H1 (cell line): Measurements from ENCODE around the gene OPCML. TPM values are rescaled to one million over a fixed set of nuclear protein-coding genes. Genes with fewer than 3 reads are reported as not detected.

Experiments used
- CTCF ChIA-PET: fragments of 300-600 bp; sonication (Branson Sonifier 250); formaldehyde crosslinking; loops from one replicate; lab custom pipeline; 2021; ENCODE audit not compliant: partially characterized antibody; lab: Charles Lee
- POLR2A ChIA-PET: fragments of 300-600 bp; sonication (Branson Sonifier 250); formaldehyde crosslinking; loops from one replicate; lab custom pipeline; 2021; ENCODE audit warnings: inconsistent platforms; ENCODE audit not compliant: partially characterized antibody; lab: Charles Lee
- DNase-seq, 2 experiments: peaks; one replicate each; pipeline versions ENCODE4 v3.0.0 to v3.0.0-alpha.2; 2010 to 2022; ENCODE audit warnings: low spot score in 2 of 2, low read depth in 1 of 2, mixed read lengths in 1 of 2
- FAIRE-seq: peaks from 2 replicates; lab custom pipeline; 2011; peaks lifted over from hg19 to GRCh38; lab: Jason Lieb, UNC
- H2AFZ ChIP-seq: 2 replicates; pipeline ENCODE4 v1.8.1; 2012; ENCODE audit warnings: low read length, inconsistent platforms
- H2AK5ac ChIP-seq: 2 replicates; pipeline ENCODE4 v1.6.1; 2013; ENCODE audit warnings: low read depth, low read length
- H2BK120ac ChIP-seq: replicated peaks from 2 replicates; pipeline ENCODE3; 2013; ENCODE audit warnings: low read depth, low read length, inconsistent platforms
- H2BK12ac ChIP-seq: 2 replicates; pipeline ENCODE4 v1.6.1; 2013; ENCODE audit warnings: low read depth, low read length
- H2BK15ac ChIP-seq: 2 replicates; pipeline ENCODE4 v1.6.1; 2013; ENCODE audit warnings: low read length
- H2BK20ac ChIP-seq: 2 replicates; pipeline ENCODE4 v1.6.1; 2013; ENCODE audit warnings: low read length
- H2BK5ac ChIP-seq: 2 replicates; pipeline ENCODE4 v1.6.1; 2013; ENCODE audit warnings: low read depth, low read length
- H3K14ac ChIP-seq: 2 replicates; pipeline ENCODE4 v1.6.1; 2013; ENCODE audit warnings: inconsistent platforms; ENCODE audit not compliant: insufficient read length
- H3K18ac ChIP-seq: 2 replicates; pipeline ENCODE4 v1.6.1; 2013; ENCODE audit warnings: low read length; ENCODE audit errors: extremely low read depth
- H3K23ac ChIP-seq: 2 replicates; pipeline ENCODE4 v1.6.1; 2013; ENCODE audit warnings: inconsistent platforms; ENCODE audit not compliant: insufficient read length
- H3K23me2 ChIP-seq: 2 replicates; pipeline ENCODE4 v1.6.1; 2013; ENCODE audit warnings: low read depth, low read length
- H3K27ac ChIP-seq: 2 replicates; pipeline ENCODE4 v1.6.1; 2011; ENCODE audit warnings: low read depth, low read length, inconsistent platforms
- H3K27me3 ChIP-seq, 4 experiments: replicated peaks in 1 of 4; 1 replicate in 1 of 4; 2 replicates in 3 of 4; pipeline versions ENCODE4 v1.6.1 to v1.8.1; 2011 to 2013; ENCODE audit warnings: low read length in 3 of 4, mild to moderate bottlenecking in 3 of 4, inconsistent platforms in 2 of 4, mixed read lengths in 2 of 4, moderate library complexity in 1 of 4; ENCODE audit not compliant: control insufficient read depth in 3 of 4, insufficient read depth in 3 of 4; ENCODE audit errors: extremely low read depth in 1 of 4
- H3K36me3 ChIP-seq, 4 experiments: 2 replicates each; pipeline versions ENCODE4 v1.6.1 to v1.8.1; 2011 to 2013; ENCODE audit warnings: mild to moderate bottlenecking in 4 of 4, low read length in 3 of 4, moderate library complexity in 2 of 4, control low read depth in 1 of 4, inconsistent platforms in 1 of 4; ENCODE audit not compliant: insufficient read depth in 4 of 4, control insufficient read depth in 2 of 4
- H3K4ac ChIP-seq: replicated peaks from 2 replicates; pipeline ENCODE3; 2013; ENCODE audit warnings: low read length, low read depth, mixed read lengths, inconsistent platforms; ENCODE audit not compliant: insufficient read length
- H3K4me1 ChIP-seq, 4 experiments: replicated peaks in 1 of 4; 1 replicate in 1 of 4; 2 replicates in 3 of 4; pipeline versions ENCODE4 v1.6.1 to v1.8.1; 2011 to 2013; ENCODE audit warnings: low read length in 3 of 4, inconsistent platforms in 2 of 4, mixed read lengths in 1 of 4; ENCODE audit not compliant: insufficient read depth in 4 of 4, control insufficient read depth in 3 of 4
- H3K4me2 ChIP-seq, 2 experiments: 2 replicates each; pipeline versions ENCODE4 v1.6.1 to v1.8.1; 2011 to 2013; ENCODE audit warnings: low read depth in 2 of 2, low read length in 2 of 2, control low read depth in 1 of 2, inconsistent platforms in 1 of 2, mild to moderate bottlenecking in 1 of 2; ENCODE audit not compliant: insufficient read depth in 1 of 2
- H3K4me3 ChIP-seq, 4 experiments: fragments of 200-600, 300-600 bp in 1 of 4; sonication (generic), shearing (Covaris generic), sonication (Bioruptor Twin) in 1 of 4; 2 replicates each; pipeline versions ENCODE4 v1.5.1 to v1.8.1; 2011 to 2016; ENCODE audit warnings: low read length in 4 of 4, low read depth in 3 of 4, control low read depth in 2 of 4, inconsistent platforms in 2 of 4, mild to moderate bottlenecking in 2 of 4, mixed read lengths in 1 of 4, moderate library complexity in 1 of 4; ENCODE audit not compliant: insufficient read depth in 2 of 4; ENCODE audit errors: extremely low read depth in 1 of 4
- H3K56ac ChIP-seq: replicated peaks from 2 replicates; pipeline ENCODE3; 2013; ENCODE audit warnings: low read depth, mild to moderate bottlenecking, mixed read lengths, low read length, inconsistent platforms; ENCODE audit not compliant: insufficient read length
- H3K79me1 ChIP-seq: 2 replicates; pipeline ENCODE4 v1.6.1; 2013; ENCODE audit warnings: low read depth, low read length, control low read depth
- H3K79me2 ChIP-seq, 2 experiments: 2 replicates each; pipeline versions ENCODE4 v1.6.1 to v1.8.1; 2012 to 2013; ENCODE audit warnings: low read length in 2 of 2, mild to moderate bottlenecking in 2 of 2, inconsistent platforms in 1 of 2; ENCODE audit not compliant: insufficient read depth in 2 of 2, control insufficient read depth in 1 of 2
- H3K9ac ChIP-seq, 4 experiments: replicated peaks in 1 of 4; 1 replicate in 1 of 4; 2 replicates in 3 of 4; pipeline versions ENCODE4 v1.6.1 to v1.8.1; 2011 to 2013; ENCODE audit warnings: low read depth in 3 of 4, low read length in 3 of 4, control low read depth in 2 of 4, mild to moderate bottlenecking in 2 of 4, moderate library complexity in 2 of 4, inconsistent platforms in 1 of 4; ENCODE audit errors: extremely low read depth in 1 of 4
- H3K9me3 ChIP-seq, 2 experiments: 2 replicates each; pipeline versions ENCODE4 v1.6.1 to v1.8.1; 2012 to 2013; ENCODE audit warnings: mild to moderate bottlenecking in 2 of 2, moderate library complexity in 2 of 2, control low read depth in 1 of 2, inconsistent platforms in 1 of 2, low read depth in 1 of 2, low read length in 1 of 2, mixed read lengths in 1 of 2; ENCODE audit not compliant: insufficient read depth in 2 of 2
- H4K20me1 ChIP-seq, 2 experiments: replicated peaks in 1 of 2; 2 replicates each; pipeline versions ENCODE3 to v1.8.1; 2011 to 2013; ENCODE audit warnings: inconsistent platforms in 2 of 2, low read length in 2 of 2, mild to moderate bottlenecking in 1 of 2; ENCODE audit not compliant: insufficient read depth in 2 of 2, control insufficient read depth in 1 of 2
- H4K5ac ChIP-seq: 2 replicates; pipeline ENCODE4 v1.6.1; 2013; ENCODE audit warnings: low read length, low read depth, mixed read lengths, inconsistent platforms; ENCODE audit not compliant: insufficient read length
- H4K8ac ChIP-seq: 2 replicates; pipeline ENCODE4 v1.8.0; 2013; ENCODE audit warnings: mild to moderate bottlenecking, moderate library complexity, low read length, inconsistent platforms; ENCODE audit not compliant: insufficient read depth; ENCODE audit errors: extremely low read depth
- H4K91ac ChIP-seq: replicated peaks from 2 replicates; pipeline ENCODE3; 2013; ENCODE audit warnings: low read length, mixed read lengths, inconsistent platforms; ENCODE audit not compliant: insufficient read length
- BCL11A ChIP-seq, 2 experiments: IDR thresholded peaks; one replicate each; pipeline ENCODE4 v1.6.1; 2011; ENCODE audit warnings: low read depth in 2 of 2, low read length in 2 of 2, mild to moderate bottlenecking in 2 of 2
- WGBS, 2 experiments: shearing (Covaris generic) in 1 of 2; methylation state at CpG; one replicate each; pipeline versions ENCODE4 v1.1.6 to v1.1.7; 2013 to 2015; ENCODE audit warnings: low lambda C conversion rate in 2 of 2, mixed read lengths in 2 of 2, inconsistent platforms in 1 of 2, low coverage in 1 of 2, missing lambda C conversion rate in 1 of 2; ENCODE audit not compliant: insufficient replicate concordance in 2 of 2, insufficient coverage in 1 of 2, insufficient read length in 1 of 2; ENCODE audit errors: extremely low coverage in 1 of 2, missing lambda C conversion rate in 1 of 2; 5-methylcytosine and 5-hydroxymethylcytosine counted together
- polyA plus RNA-seq, 7 experiments: library from polyadenylated mRNA; depleted of rRNA in 3 of 7; stranded (reverse) in 5 of 7; unstranded in 2 of 7; fragments of >200 nt in 5 of 7; fragments of 200-250 nt in 2 of 7; gene quantifications; 1 replicate in 5 of 7; 2 replicates in 1 of 7; 4 replicates in 1 of 7; pipeline versions ENCODE4 v1.2.1 to v1.2.3, GENCODE V29; 2011 to 2013; ENCODE audit warnings: missing spikeins in 2 of 7, mixed read lengths in 2 of 7
- total RNA-seq: library from RNA; stranded (reverse); fragmentation: NEBNext Ultra II Directional; extraction: Animal tissue kit (Norgen Biotek cat#: 25700); gene quantifications from 2 replicates; pipeline ENCODE4 v1.2.1, GENCODE V29; 2021

The OPCML gene
- total and polyA plus RNA-seq, 2 of the 8 experiments (the other 6 are each of a cell fraction or from before 2014, with no cell fraction given), result 2.3 to 3.1 TPM

GRCh38 chr11:132704781-132705375 is 827.4 kb downstream of the OPCML start:
- no peak overlapping the region for H2BK5ac ChIP-seq
- H3K4ac ChIP-seq, result no peak overlapping the region
- no peak overlapping the region for H4K91ac ChIP-seq
- H3K27ac ChIP-seq, result no peak overlapping the region
- no peak for TF ChIP-seq BCL11A (IDR thresholded peaks at IDR 0.05; ENCODE audit: low read depth in 2 of 2, low read length in 2 of 2)
- DNase-seq, result no peak
- H3K23ac ChIP-seq, result no peak overlapping the region
- H2AFZ ChIP-seq, result no peak overlapping the region
- no peak for FAIRE-seq
- H3K4me2 ChIP-seq, result no peak overlapping the region
- H2AK5ac ChIP-seq, result no peak overlapping the region
- H3K4me3 ChIP-seq, result no peak overlapping the region
- no peaks in the 10 kb centered on the region for H3K9me3 ChIP-seq
- no peak overlapping the region for H3K14ac ChIP-seq
- H3K79me1 ChIP-seq, result no peaks in the 10 kb centered on the region
- H3K9ac ChIP-seq, result no peak overlapping the region
- H3K79me2 ChIP-seq, result no peaks in the 10 kb centered on the region
- no peak overlapping the region for H4K5ac ChIP-seq
- H4K8ac ChIP-seq, result no peak overlapping the region
- no peaks in the 10 kb centered on the region for H4K20me1 ChIP-seq
- 77% methylated on average over 5 of the region's 5 CpGs; no CpG with 5 or more reads in 1 of the 2 experiments for WGBS, 2 experiments
- H3K27me3 ChIP-seq, result no peaks in the 10 kb centered on the region
- H2BK15ac ChIP-seq, result no peak overlapping the region
- no peak overlapping the region for H2BK120ac ChIP-seq
- H3K18ac ChIP-seq, result no peak overlapping the region
- H3K56ac ChIP-seq, result no peak overlapping the region
- H3K23me2 ChIP-seq, result no peaks in the 10 kb centered on the region; the same call in 1 of the 2 replicates
- no peaks in the 10 kb centered on the region for H3K36me3 ChIP-seq
- H3K4me1 ChIP-seq, result no peaks in the 10 kb centered on the region
- no peak overlapping the region for H2BK12ac ChIP-seq
- CTCF ChIA-PET, result no interaction called here
- POLR2A ChIA-PET, result no interaction called here
- no peak overlapping the region for H2BK20ac ChIP-seq
